Measurements from ENCODE around the gene MINDY2. TPM values are rescaled to one million over a fixed set of nuclear protein-coding genes. Genes with fewer than 3 reads are reported as not detected.

The MINDY2 gene
- total and polyA plus RNA-seq, 2 of the 8 experiments (the other 6 are each of a cell fraction or from before 2014, with no cell fraction given): 3.1 to 25.7 TPM

DNA sequence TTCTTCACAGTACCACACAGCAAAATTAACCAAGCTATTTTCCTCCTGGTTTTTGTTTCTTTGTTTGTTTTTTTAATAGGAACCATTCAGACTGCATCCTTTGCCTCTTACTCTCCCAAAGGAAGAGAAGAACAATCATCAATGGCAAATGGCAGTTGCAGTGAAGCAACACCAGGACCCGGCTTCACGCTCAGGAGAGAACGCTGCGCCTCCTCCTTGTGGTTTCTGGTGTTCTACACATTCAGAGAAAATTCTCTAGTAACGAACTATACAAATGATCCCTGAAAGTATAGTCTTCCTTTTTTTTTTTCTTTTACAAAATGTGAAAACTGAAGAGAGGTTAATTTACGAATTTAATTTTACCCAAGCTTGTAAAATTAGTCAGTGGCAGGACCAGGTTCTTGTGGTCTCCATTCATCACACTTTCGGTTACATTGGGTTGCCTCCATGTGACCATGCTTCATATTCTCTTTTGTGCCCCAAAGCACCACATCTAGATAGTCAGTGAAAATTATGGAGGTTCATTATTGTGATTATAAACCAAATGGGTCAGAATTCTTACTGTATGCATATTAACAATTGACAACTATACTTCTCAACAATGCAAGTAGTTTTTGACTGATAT is 10.6 kb upstream of the MINDY2 start (continued):
- TF ChIP-seq FOSL1 (IDR thresholded peaks at IDR 0.05; ENCODE audit: insufficient read depth, low read depth, low read length) (no peak), CEBPB (IDR thresholded peaks at IDR 0.05; ENCODE audit: low read depth, low read length) (peak; percentile 66; the same call in 1 of the 2 replicates), KDM5A (IDR thresholded peaks at IDR 0.05; ENCODE audit: low read length) (no peak), NRF1 (IDR thresholded peaks at IDR 0.05; ENCODE audit: low read depth, low read length) (no peak)
- TF ChIP-seq, protein P1, sequence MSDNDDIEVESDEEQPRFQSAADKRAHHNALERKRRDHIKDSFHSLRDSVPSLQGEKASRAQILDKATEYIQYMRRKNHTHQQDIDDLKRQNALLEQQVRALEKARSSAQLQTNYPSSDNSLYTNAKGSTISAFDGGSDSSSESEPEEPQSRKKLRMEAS (IDR thresholded peaks at IDR 0.05): no peak

Measured in H1 (cell line).